Skin epidermis (tissue), 12 donors: ENCODE measurements around the gene GPR12.
A peak's percentile ranks its signal among the peaks of the same experiment; 100 is the strongest.

Source experiments
- H3K27ac ChIP-seq, 21 experiments: fragments of 200-600 bp; sonication (generic) in 11 of 21; one replicate each; pipeline ENCODE4 v1.5.0; 2020; ENCODE audit warnings: mild to moderate bottlenecking in 3 of 21, inconsistent platforms in 2 of 21, moderate library complexity in 2 of 21
- H3K4me3 ChIP-seq, 7 experiments: fragments of 200-600 bp; sonication (generic) in 2 of 7; one replicate each; pipeline ENCODE4 v1.5.0; 2020; ENCODE audit warnings: inconsistent platforms in 2 of 7, mild to moderate bottlenecking in 2 of 7, moderate library complexity in 1 of 7

The GPR12 gene, protein sequence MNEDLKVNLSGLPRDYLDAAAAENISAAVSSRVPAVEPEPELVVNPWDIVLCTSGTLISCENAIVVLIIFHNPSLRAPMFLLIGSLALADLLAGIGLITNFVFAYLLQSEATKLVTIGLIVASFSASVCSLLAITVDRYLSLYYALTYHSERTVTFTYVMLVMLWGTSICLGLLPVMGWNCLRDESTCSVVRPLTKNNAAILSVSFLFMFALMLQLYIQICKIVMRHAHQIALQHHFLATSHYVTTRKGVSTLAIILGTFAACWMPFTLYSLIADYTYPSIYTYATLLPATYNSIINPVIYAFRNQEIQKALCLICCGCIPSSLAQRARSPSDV

DNA sequence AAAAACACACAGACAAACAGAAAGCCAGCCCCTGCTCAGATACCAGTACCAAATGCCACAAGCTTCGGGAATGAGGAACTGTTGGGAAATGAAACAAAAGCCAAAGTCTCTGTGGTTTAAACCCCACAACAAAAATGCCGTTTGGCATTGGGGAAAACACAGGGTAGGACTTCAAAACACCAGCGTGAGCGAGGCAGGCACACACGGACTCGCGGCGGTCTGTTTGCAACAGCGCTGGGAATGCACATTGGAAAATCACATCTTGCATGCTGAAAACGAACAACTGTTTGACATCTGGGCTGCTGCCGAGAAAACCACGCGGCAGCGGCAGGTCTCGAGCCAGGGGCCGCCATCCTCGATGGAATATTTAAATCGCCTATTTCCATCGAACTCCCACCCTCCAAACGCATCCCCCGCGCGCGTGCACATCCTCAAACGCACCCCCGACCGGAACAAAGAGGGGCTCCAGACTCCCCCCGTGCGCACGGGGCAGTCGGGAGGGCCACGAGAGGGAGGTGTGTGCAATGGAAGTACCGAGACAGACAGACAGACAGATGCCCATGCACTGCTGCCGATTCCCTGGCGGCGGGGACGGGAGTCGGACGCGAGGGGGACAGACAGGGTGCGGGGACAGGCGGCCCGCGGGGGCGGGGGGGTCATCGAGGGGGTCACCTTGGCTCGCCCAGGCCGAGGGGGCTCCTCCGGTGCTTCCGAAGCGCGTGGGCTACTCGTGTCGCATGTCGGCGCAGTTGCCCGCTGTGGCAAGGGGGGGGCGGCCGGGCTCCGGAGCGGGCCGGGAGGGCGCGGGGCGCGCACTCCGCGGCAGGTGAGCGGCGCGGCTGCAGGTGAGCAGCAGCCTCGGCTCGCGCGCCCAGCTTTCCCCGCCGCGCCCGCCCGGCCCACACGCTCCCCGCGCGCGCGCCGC lies at the start of gene GPR12:
Gene GPR12 (minus strand): TSS at position 880 of the 925 bp plus-strand sequence. CDS start 959 bp downstream, outside the sequence.
- no peak within 1 kb of the TSS for H3K27ac ChIP-seq
- peak within 1 kb of the TSS; percentile 4 to 42 (median 20) for H3K4me3 ChIP-seq

DNA sequence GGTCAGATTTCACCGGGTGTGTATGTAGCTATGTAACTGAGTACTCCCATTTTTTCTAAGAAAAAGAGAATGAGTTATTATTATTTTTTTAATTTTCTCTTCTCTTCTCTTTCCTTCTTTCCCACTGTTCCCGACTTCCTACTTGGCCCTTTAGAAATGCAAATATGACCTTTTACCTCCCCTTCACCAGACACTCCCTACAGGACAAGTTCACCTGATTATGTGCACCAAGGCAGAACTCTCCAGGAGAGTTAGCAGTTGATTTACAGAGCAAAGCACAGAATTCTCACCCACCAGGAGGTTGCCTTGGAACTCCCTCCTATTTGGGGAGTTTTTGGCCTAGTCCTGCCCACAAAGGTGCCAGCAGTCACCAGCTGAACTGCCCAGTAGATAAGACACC lies 49.5 kb upstream of the GPR12 start:
- Histone ChIP-seq H3K4me3 (no peak overlapping the region), H3K27ac (no peak overlapping the region)

DNA sequence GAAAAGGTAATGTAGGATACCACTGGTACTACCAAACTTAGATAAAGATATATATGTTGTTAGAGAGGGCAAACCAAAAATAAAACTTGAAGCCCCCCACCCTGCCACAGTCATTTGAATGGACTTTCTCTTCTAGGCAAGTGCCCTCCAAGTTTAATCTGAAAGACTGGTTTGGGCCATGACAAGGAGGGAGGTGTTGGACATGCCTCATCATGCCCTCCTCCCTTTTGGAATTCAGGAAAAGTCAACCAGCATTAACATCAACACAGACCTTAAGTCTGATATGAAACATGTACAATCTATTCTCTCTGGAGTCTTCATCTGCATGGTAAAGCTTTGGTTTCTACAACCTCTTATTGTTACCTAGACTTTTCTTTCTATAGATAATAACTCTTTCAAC lies 46.3 kb upstream of the GPR12 start:
- Histone ChIP-seq H3K27ac (no peak overlapping the region), H3K4me3 (no peak overlapping the region)

DNA sequence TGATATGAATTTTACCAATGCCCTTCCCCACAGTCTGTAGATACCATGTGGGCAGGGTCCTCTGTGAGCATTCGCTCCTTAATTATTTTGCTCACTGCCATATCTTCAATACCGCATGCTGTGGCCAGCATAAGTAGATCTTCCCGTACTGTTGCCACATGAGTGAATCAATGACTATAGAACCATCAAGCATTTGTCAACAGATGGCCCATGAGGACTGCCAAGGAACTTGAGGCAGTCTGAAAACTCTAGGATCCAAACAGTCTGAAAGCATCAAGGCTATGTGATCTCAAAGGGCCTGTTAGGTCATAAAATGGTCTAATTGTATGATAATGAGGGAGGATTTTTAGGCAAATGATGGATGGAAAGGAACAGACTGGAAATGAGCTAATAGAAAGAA lies 27.4 kb upstream of the GPR12 start:
- H3K4me3 ChIP-seq = no peak overlapping the region
- H3K27ac ChIP-seq = no peak overlapping the region

DNA sequence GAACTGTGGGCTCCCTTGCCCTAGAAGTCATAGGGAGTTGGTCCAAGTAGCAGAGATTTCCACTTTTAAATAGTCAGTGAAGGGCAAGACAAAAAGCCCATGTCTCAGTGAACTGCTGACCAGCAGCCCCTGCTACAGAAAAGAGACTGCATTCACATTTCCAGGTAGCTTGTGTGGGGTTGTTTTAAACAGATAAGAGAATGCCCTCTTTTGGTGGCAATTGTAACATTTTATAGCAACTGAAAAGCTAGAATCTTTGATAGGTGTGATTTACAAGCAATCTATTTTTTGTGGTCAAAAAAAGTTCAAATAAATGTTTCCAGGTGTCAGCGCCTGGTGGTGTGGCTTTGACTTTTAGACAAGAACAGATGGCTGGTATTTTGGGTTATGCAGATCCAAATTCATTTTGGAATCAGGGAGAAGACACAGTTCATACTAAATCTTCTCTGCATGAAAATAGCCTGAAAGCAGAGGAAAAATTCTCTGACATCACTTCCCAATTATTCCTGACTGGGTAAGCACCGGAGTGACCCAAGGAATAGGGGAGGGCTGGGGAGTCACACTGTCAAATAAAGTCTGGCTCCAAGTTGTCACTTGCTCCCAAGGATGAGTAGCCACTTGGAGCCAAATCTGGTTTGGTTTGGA lies 26.2 kb upstream of the GPR12 start:
- Histone ChIP-seq H3K27ac (no peak overlapping the region), H3K4me3 (no peak overlapping the region)

DNA sequence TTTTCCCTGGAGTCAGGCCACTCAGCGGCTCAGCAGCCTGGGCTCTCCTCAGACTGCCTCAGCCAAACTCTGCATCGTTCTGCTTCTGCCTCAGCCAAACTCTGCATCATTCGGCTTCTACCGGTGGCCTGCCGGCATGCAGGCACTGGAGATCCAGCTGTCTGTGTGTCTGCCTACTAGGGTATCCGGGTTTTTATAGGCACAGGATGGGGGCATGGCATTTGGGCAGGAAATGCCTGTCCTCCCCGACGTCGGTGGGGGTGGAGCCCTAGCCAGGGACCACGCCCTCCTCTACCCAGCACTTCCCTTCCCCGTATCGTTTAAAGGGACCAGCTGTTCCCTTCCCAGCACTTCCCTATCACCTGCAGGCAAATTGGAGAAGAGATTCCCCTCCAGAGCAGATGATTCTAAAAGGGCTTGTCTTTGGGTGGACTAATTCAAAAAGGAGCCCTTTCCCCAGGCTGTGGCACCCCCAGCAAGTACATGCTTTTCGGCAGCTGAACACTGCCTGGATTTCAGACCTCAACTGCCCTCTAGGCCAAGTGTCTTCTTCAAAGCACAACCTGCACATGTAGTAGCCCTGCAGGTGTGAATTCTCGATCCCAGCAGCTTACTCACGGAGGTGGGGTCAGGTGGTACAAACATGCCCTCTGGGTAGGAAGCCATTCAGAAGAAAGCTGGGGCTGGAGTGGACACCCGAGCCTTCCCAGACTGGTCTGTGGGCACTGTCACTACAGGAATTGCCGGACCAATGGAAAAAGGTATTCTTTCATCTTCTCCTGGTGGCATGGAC lies 25.4 kb upstream of the GPR12 start:
- Histone ChIP-seq H3K4me3 (peak overlapping the region in 3 of 7 experiments; percentile 2 to 15 (median 11)), H3K27ac (peak overlapping the region in 2 of 21 experiments; percentile 2 to 27)

DNA sequence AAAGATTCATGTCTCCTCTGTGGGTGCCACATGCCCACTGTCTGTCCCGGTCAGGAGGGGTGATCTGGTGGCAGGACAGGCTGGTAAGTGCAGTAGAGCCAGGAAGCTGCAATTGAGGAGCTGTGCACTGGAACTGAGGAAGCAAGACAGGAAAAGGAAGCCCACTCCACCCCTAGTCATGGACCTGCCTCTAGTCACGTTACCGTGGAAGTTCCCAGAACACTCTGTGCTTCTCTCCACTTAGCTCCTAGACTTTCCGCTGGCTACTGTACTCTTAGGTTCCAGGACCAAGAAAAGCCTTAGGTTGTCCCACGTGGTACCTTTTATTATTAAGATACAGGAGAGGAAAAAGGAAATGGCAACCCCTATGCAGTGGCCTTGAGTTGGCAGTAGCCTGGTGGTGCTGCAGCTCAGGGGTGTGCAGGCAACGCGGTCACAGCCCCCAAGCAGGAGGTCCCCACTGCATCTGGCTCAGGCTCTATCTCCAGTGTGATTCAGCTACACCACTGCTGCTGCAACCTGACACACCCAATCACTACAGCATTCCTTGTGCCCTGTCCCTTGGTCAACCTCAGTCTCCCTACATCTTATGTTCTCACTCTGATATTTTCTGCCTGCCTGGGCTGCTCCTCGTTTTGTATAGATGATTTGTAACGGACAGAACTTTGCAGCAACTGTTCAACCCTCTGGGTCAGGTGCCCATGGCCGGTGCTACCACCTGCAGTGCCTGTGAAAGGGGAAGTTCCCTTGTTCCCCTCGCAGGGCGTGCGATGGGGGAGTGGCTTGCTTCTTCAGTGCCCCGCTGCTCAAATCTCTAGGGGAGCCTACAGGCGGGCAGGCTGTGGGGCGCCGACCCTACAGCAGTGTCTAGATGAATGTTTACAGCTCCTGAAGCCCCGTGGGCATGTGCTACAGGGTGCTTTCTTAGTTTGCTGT lies 24.4 kb upstream of the GPR12 start:
- H3K27ac ChIP-seq = peak overlapping the region in 1 of 21 experiments; percentile 2

DNA sequence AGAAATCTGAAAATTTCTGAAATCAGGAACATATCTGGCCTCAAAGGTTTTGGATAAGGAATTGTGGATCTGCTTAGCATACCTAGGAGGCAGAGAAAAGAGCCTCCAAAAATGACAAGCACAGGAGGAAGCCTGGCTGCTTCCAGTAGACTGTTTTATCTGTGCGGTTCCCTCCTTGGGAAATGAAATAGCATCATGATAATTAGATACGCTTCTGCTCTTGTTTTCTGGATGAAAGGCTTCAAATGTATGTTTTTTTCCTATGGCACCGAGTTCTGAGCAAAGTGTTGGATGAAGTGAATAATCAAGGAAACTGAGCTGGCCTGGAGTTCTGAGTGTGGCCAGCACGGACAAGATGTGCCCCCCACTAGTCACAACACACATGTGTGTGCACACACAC lies 19.8 kb upstream of the GPR12 start:
- H3K4me3 ChIP-seq = no peak overlapping the region
- H3K27ac ChIP-seq = no peak overlapping the region

More for the DNA sequence above, 24.4 kb upstream of the GPR12 start:
- H3K4me3 ChIP-seq = peak overlapping the region in 2 of 7 experiments; percentile 11 to 15

DNA sequence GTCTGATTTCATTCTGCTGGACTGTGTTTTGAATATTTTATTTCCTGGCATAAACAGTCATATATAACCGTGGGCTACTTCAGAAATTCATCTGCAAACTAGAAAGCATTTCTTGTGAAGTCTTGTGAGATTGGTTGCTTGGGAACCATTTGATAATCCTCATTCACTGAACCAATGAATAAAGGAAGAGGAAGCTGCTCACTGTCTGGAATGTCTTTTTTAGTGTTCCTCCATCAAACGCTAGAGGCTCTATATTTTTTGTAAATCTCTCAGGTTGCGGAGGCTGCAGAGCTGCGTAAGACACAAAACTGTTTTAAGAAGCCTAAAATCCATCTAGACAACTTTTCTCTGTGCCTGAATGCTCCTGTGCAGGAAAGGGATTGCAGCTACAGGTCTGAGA lies 18.7 kb upstream of the GPR12 start:
- Histone ChIP-seq H3K27ac (no peak overlapping the region), H3K4me3 (no peak overlapping the region)

DNA sequence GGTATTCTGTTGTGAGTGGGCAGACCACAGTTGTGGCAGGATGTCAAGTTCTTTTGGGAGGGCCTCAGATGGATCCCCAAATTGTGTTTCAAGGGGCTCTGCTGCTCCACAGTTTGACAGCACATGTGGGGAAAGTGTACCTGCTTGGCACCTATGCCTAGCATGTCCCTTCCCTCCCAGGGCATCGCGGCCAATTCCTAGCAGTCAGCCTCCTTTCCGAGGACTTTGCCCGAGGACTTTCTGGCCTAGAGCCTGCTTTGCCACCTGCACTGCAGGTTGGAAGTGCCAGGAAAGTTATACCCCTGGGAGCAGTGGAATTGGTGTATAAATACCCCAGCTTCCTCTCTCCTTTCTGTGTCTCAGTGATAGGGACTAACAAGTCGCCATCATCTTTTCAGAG lies 11.9 kb upstream of the GPR12 start:
- Histone ChIP-seq H3K4me3 (no peak overlapping the region), H3K27ac (no peak overlapping the region)

DNA sequence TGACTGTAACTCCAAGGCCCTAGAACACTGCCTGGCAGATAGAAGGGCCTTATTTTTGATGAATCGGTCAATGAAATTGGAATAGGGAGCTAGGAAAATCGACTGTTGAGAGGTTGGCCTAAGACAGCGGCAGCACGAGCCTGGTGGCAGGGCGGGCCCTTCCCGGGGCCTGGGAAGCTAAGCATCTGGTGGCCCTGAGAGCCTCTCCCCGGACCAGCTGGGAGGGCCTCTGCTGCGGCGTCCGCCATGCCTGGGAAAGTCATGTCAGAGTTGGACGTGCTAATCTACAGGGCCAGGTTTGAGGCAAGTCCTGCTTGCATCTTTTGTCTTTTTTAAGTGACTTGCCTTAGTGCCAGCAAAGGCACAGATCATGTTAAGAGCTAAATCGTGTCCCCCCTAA lies 11.2 kb upstream of the GPR12 start:
- Histone ChIP-seq H3K4me3 (no peak overlapping the region), H3K27ac (no peak overlapping the region)

DNA sequence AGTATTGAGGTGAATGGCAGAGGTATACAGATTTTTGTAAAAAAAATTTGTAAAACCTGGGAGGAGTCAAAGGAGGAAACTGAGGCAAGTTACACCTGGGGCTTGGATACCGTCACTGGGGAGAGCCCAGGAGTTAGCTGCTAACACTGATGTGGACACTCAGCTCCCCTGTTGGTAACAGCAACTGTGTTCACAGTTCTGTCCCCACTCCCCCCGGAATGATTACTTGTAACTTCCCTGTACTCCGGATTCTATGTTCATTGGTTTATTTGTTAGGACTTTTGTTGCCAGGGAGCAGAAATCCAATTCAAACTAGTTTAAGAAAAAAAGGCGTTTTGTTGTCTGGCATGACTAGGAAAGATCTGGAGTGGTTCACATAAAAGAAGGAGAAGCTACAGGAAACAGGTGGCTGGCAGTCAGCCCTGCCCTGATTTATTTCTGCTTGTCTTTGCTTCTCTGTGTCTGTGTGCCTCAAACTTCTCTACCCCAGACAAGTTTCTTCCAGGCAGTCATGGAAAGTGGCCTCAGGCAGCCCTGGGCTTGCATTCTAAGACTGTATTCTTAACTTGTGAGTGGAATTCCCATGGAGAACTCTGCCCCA lies 2.3 kb upstream of the GPR12 start:
- no peak overlapping the region for H3K27ac ChIP-seq
- H3K4me3 ChIP-seq = no peak overlapping the region

DNA sequence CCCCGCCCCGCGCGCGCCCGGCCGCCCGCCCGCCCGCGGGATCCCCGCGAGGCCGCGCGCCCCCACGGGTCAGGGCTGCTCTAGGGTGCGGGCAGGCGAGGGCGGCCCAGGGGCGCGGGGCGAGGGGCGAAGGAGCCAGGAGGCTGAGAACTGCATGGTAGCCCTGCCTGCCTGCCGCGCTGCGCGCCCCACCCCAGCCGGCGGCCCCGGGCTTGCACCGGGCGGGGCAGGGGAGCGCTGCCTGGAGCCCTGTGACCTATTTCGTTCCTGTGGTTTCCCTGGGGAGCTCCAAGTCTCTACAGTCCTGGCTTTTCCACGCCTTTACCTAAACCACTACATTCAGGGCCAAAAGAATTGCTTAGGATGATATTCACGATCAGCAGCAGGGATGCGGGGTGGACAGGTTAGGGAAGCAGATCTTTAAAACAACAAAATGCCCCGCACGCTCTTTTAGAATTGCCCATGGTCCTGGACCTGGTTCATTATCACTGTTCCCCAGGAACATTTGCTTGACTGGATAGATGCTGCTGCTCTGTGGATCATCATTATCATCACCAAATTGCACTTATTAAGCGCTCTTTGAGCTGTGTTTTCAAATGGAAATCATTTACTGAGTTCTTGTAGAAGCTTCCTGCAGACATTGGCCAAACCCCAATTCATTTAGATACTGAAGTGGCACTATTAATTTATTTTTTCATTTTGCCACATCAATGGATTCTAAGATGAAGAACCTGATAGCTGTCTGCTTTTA lies 421 bp upstream of the GPR12 start:
- peak overlapping the region in 2 of 7 experiments; percentile 21 to 24 for H3K4me3 ChIP-seq
- no peak overlapping the region for H3K27ac ChIP-seq

DNA sequence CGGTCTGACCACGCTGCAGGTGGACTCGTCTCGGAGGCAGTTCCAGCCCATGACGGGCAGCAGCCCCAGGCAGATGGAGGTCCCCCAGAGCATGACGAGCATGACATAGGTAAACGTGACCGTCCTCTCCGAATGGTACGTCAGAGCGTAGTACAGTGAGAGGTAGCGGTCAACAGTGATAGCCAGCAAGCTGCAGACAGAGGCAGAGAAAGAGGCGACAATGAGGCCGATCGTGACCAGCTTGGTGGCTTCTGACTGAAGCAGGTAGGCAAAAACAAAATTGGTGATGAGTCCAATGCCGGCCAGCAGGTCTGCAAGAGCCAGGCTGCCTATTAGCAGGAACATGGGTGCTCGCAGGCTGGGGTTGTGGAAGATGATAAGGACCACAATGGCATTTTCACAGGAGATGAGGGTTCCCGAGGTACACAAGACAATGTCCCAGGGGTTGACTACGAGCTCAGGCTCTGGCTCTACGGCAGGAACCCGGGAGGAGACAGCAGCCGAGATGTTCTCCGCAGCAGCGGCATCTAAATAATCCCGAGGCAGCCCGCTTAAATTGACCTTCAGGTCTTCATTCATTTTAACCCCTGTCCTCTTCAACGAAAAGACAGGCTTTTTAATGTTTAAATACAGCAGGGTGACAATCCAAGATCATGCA lies 1.2 kb downstream of the GPR12 start:
- peak overlapping the region in 1 of 7 experiments; percentile 42 for H3K4me3 ChIP-seq
- H3K27ac ChIP-seq = no peak overlapping the region

DNA sequence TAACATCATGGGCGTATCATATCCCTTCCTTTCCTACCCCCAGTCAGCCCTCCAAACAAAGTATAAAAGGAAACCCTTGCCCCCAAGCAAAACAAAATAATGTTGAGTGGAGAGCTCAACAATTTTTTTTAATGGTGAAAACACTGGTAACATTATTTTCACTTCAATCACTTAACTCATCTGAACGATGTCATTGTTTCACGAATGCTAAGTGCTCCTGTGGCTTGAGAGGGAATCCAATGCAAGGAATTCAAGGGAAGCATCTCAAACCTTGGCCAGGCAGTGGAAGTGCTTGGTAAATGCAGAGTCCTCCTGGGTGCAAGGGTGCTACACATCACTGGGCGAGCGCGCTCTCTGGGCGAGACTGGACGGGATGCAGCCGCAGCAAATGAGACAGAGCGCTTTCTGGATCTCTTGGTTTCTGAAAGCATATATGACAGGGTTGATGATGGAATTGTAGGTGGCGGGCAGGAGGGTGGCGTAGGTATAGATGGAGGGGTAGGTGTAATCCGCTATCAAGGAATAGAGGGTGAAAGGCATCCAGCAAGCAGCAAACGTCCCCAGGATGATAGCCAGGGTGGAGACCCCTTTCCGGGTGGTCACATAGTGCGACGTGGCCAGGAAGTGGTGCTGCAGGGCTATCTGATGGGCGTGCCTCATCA lies 2.0 kb downstream of the GPR12 start:
- no peak overlapping the region for H3K27ac ChIP-seq

DNA sequence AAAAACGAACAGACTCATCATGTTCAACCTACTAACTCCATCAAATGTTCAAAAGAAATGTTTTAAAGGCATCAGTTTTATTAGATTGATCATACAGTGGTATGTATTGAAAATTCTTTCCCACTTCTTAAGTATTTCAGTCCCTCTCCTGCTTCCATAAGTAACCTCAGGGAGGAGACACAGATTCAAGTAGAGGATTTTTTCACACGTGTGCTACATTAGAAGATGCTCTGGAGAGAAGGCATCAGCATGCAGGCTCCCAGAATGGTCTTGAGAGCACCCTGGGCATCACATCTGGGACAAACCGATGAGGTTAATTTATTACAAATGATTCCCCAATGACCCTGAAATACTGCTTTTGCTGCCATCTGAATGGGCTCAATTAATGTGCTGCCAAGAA lies 3.6 kb downstream of the GPR12 start:
- no peak overlapping the region for H3K27ac ChIP-seq
- H3K4me3 ChIP-seq = no peak overlapping the region

More for the DNA sequence above, 2.0 kb downstream of the GPR12 start:
- no peak overlapping the region for H3K4me3 ChIP-seq
